Small intestine (tissue), 7 donors: ENCODE data around the gene COPS9. TPM values are rescaled to one million over a fixed set of nuclear protein-coding genes. Genes with fewer than 3 reads are reported as not detected.

Experiments
- DNase-seq, 2 donors: peaks; one replicate each; pipeline versions ENCODE4 v3.0.0 to v3.0.0-alpha.2; 2013
- FAIRE-seq: peaks from 2 replicates; lab custom pipeline; 2012; peaks lifted over from hg19 to GRCh38; lab: Jason Lieb, UNC
- H3K27ac ChIP-seq, 3 donors: one replicate each; pipeline ENCODE4 v1.5.1; 2013; ENCODE audit warnings: low read length in 2 of 3, mild to moderate bottlenecking in 2 of 3, control low read depth in 1 of 3, inconsistent platforms in 1 of 3, low read depth in 1 of 3, moderate library complexity in 1 of 3
- H3K27me3 ChIP-seq, 3 donors: one replicate each; pipeline ENCODE4 v1.6.1; 2013; ENCODE audit warnings: low read length in 3 of 3, inconsistent platforms in 1 of 3; ENCODE audit not compliant: control insufficient read depth in 3 of 3, insufficient read depth in 3 of 3
- H3K36me3 ChIP-seq, 3 donors: one replicate each; pipeline ENCODE4 v1.6.1; 2013; ENCODE audit warnings: low read length in 3 of 3, inconsistent platforms in 1 of 3, low read depth in 1 of 3, mild to moderate bottlenecking in 1 of 3, moderate library complexity in 1 of 3; ENCODE audit not compliant: control insufficient read depth in 3 of 3, insufficient read depth in 2 of 3
- H3K4me1 ChIP-seq, 3 donors: one replicate each; pipeline ENCODE4 v1.6.1; 2013; ENCODE audit warnings: low read length in 2 of 3, inconsistent platforms in 1 of 3, low read depth in 1 of 3, mild to moderate bottlenecking in 1 of 3, moderate library complexity in 1 of 3; ENCODE audit not compliant: control insufficient read depth in 3 of 3, insufficient read depth in 2 of 3
- H3K4me3 ChIP-seq, 3 donors: one replicate each; pipeline ENCODE4 v1.5.1; 2013; ENCODE audit warnings: low read length in 3 of 3, control low read depth in 1 of 3, inconsistent platforms in 1 of 3, low read depth in 1 of 3, mild to moderate bottlenecking in 1 of 3, moderate library complexity in 1 of 3
- H3K9me3 ChIP-seq, 2 donors: one replicate each; pipeline ENCODE4 v1.6.1; 2013; ENCODE audit warnings: low read depth in 1 of 2, low read length in 1 of 2; ENCODE audit not compliant: control insufficient read depth in 2 of 2, insufficient read depth in 1 of 2
- WGBS, 3 donors: extraction: QIAGEN DNeasy Blood & Tissue Kit; methylation state at CpG; one replicate each; pipeline ENCODE4 v1.1.7; 2013; 5-methylcytosine and 5-hydroxymethylcytosine counted together
- polyA plus RNA-seq, 4 donors: library from polyadenylated mRNA; stranded (reverse) in 3 of 4; unstranded in 1 of 4; fragments of 200-250 nt in 3 of 4; fragments of 120-200 nt in 1 of 4; gene quantifications; one replicate each; pipeline versions ENCODE4 v1.2.1 to v1.2.3, GENCODE V29; 2013
- donor health status: healthy with polysubstance abuse.
- donor health status: control.
- donor health status: control.
- donor health status: Bipolar disorder and iron deficiency.
- donor health status: healthy.

The COPS9 gene
- polyA plus RNA-seq, 4 donors: 92.6 to 394 (median 320) TPM

GRCh38 chr2:240127911-240128607 lies 8.0 kb downstream of the COPS9 start:
- FAIRE-seq (no peak), DNase-seq (no peak)
- Histone ChIP-seq H3K9me3 (peaks cover 0 to 4% of the 10 kb centered on the region in 2 donors), H3K4me1 (no peaks in the 10 kb centered on the region), H3K27ac (no peak overlapping the region), H3K4me3 (no peak overlapping the region), H3K36me3 (peaks cover 7 to 61% (median 15%) of the 10 kb centered on the region in 3 donors), H3K27me3 (no peaks in the 10 kb centered on the region)
- WGBS, 3 donors: 92 to 95% (median 94%) methylated on average over 16 of the region's 16 CpGs

- no peak for FAIRE-seq
- no peak overlapping the region for H3K4me3 ChIP-seq
- WGBS, 3 donors: 86 to 96% (median 93%) methylated on average over 7 of the region's 7 CpGs
- no peak for DNase-seq
- no peaks in the 10 kb centered on the region for H3K4me1 ChIP-seq
- peaks cover 0 to 4% of the 10 kb centered on the region in 2 donors for H3K9me3 ChIP-seq
- no peak overlapping the region for H3K27ac ChIP-seq
- no peaks in the 10 kb centered on the region for H3K27me3 ChIP-seq
- peaks cover 7 to 55% (median 15%) of the 10 kb centered on the region in 3 donors for H3K36me3 ChIP-seq
Observed at GRCh38 chr2:240127191-240127750, 8.8 kb downstream of the COPS9 start.

GRCh38 chr2:240126731-240127130 lies 9.4 kb downstream of the COPS9 start:
- no peak for DNase-seq
- no peak overlapping the region for H3K4me3 ChIP-seq
- no peak overlapping the region for H3K27ac ChIP-seq
- 93 to 95% (median 95%) methylated on average over 10 of the region's 10 CpGs for WGBS, 3 donors
- peaks cover 7 to 49% (median 12%) of the 10 kb centered on the region in 3 donors for H3K36me3 ChIP-seq
- H3K9me3 ChIP-seq: peaks cover 0 to 4% of the 10 kb centered on the region in 2 donors
- no peaks in the 10 kb centered on the region for H3K4me1 ChIP-seq
- FAIRE-seq: no peak
- no peaks in the 10 kb centered on the region for H3K27me3 ChIP-seq

- H3K9me3 ChIP-seq: peaks cover 0 to 4% of the 10 kb centered on the region in 2 donors
- no peak for FAIRE-seq
- H3K27ac ChIP-seq: no peak overlapping the region
- peaks cover 7 to 41% (median 12%) of the 10 kb centered on the region in 3 donors for H3K36me3 ChIP-seq
- no peak overlapping the region for H3K4me3 ChIP-seq
- no peaks in the 10 kb centered on the region for H3K27me3 ChIP-seq
- H3K4me1 ChIP-seq: no peaks in the 10 kb centered on the region
- no peak for DNase-seq
- 92 to 95% (median 93%) methylated on average over 14 of the region's 14 CpGs for WGBS, 3 donors
Observed at GRCh38 chr2:240125742-240126141, 10.4 kb downstream of the COPS9 start.

GRCh38 chr2:240124651-240125030 lies 11.5 kb downstream of the COPS9 start:
- peaks cover 0 to 4% of the 10 kb centered on the region in 2 donors for H3K9me3 ChIP-seq
- FAIRE-seq: no peak
- no peaks in the 10 kb centered on the region for H3K4me1 ChIP-seq
- no peak for DNase-seq
- WGBS, 3 donors: 90 to 97% (median 96%) methylated on average over 8 of the region's 8 CpGs
- no peak overlapping the region for H3K4me3 ChIP-seq
- no peaks in the 10 kb centered on the region for H3K27me3 ChIP-seq
- no peak overlapping the region for H3K27ac ChIP-seq
- peaks cover under 1 to 31% (median 3%) of the 10 kb centered on the region in 3 donors for H3K36me3 ChIP-seq

GRCh38 chr2:240123821-240124650 lies 12.1 kb downstream of the COPS9 start:
- DNase-seq (no peak), FAIRE-seq (no peak)
- H3K4me3 ChIP-seq: no peak overlapping the region
- WGBS, 3 donors: 85 to 90% (median 86%) methylated on average over 24 of the region's 24 CpGs
- no peak overlapping the region for H3K27ac ChIP-seq
- H3K36me3 ChIP-seq: peaks cover 0 to 25% (median 0%) of the 10 kb centered on the region in 3 donors
- peaks cover 0 to 4% of the 10 kb centered on the region in 2 donors for H3K9me3 ChIP-seq
- no peaks in the 10 kb centered on the region for H3K27me3 ChIP-seq
- H3K4me1 ChIP-seq: no peaks in the 10 kb centered on the region

- FAIRE-seq (no peak), DNase-seq (no peak)
- Histone ChIP-seq H3K9me3 (peaks cover 0 to 7% of the 10 kb centered on the region in 2 donors), H3K4me3 (no peak overlapping the region), H3K27ac (no peak overlapping the region), H3K4me1 (no peaks in the 10 kb centered on the region), H3K36me3 (peaks cover 0 to 3% (median 0%) of the 10 kb centered on the region in 3 donors), H3K27me3 (peaks cover 0 to 2% (median 0%) of the 10 kb centered on the region in 3 donors)
- WGBS, 3 donors: 58 to 64% (median 61%) methylated on average over 11 of the region's 11 CpGs
Observed at GRCh38 chr2:240121675-240122074, 14.4 kb downstream of the COPS9 start.

- Histone ChIP-seq H3K9me3 (peaks cover 0 to 6% of the 10 kb centered on the region in 2 donors), H3K27me3 (peaks cover 0 to 2% (median 0%) of the 10 kb centered on the region in 3 donors), H3K27ac (no peak overlapping the region), H3K4me3 (no peak overlapping the region), H3K4me1 (no peaks in the 10 kb centered on the region), H3K36me3 (no peaks in the 10 kb centered on the region)
- DNase-seq: no peak
- WGBS, 3 donors: 51 to 65% (median 59%) methylated on average over 4 of the region's 4 CpGs
- FAIRE-seq: no peak
Observed at GRCh38 chr2:240121190-240121589, 14.9 kb downstream of the COPS9 start.
